K562 (cell line): ENCODE measurements around the gene SORCS2. TPM values are rescaled to one million over a fixed set of nuclear protein-coding genes. Genes with fewer than 3 reads are reported as not detected.

Experiments used
- ATAC-seq: fragments of 200-7000 bp; cut with Tn5 transposase; 3 replicates; pipeline ENCODE4 v1.9.1; 2020; ENCODE audit warnings: moderate library complexity
- BruUV-seq: library from RNA; stranded (reverse); fragments of 400-500 nt; replicated peaks from 2 replicates; lab custom pipeline; 2021; lab: Mats Ljungman, UMichigan
- CTCF ChIA-PET: fragments of 300-600 bp; formaldehyde crosslinking; extraction: SDS; loops from one replicate; lab custom pipeline; 2021; ENCODE audit warnings: low intra/inter-chr PET ratio; lab: Yijun Ruan, JAX
- POLR2A ChIA-PET: fragments of 300-600, 350-650 bp; sonication (Branson Sonifier 250); formaldehyde crosslinking; extraction: SDS; loops from one replicate; lab custom pipeline; 2021; ENCODE audit warnings: antibody characterized with exemption, inconsistent platforms; lab: Yijun Ruan, JAX
- DNase-seq, 4 experiments: peaks; one replicate each; pipeline versions ENCODE4 v3.0.0 to v3.0.0-alpha.2; 2011 to 2018; ENCODE audit warnings: low spot score in 3 of 4, mixed read lengths in 3 of 4; ENCODE audit errors: extremely low read depth in 1 of 4
- FAIRE-seq: peaks from 2 replicates; lab custom pipeline; 2011; peaks lifted over from hg19 to GRCh38; lab: Jason Lieb, UNC
- H2AFZ ChIP-seq: 2 replicates; pipeline ENCODE4 v1.6.0; 2011; ENCODE audit warnings: low read depth, low read length, control low read depth, inconsistent platforms
- H3K27ac ChIP-seq: fragments of 200-600 bp; 3 replicates; pipeline ENCODE4 v1.8.0; 2011; ENCODE audit warnings: low read depth, mild to moderate bottlenecking, control low read depth, inconsistent platforms, low read length, moderate library complexity, mixed read lengths; ENCODE audit errors: extremely low read depth
- H3K27me3 ChIP-seq, 2 experiments: fragments of 300-600 bp in 1 of 2; 2 replicates in 1 of 2; 3 replicates in 1 of 2; pipeline versions ENCODE4 v1.6.0 to v1.8.0; 2011; ENCODE audit warnings: inconsistent platforms in 2 of 2, low read length in 2 of 2, mild to moderate bottlenecking in 1 of 2, mixed read lengths in 1 of 2, moderate library complexity in 1 of 2; ENCODE audit not compliant: control insufficient read depth in 2 of 2, insufficient read depth in 2 of 2
- H3K36me3 ChIP-seq: fragments of 300-600 bp; 3 replicates; pipeline ENCODE4 v1.8.0; 2011; ENCODE audit warnings: mild to moderate bottlenecking, low read length, inconsistent platforms; ENCODE audit not compliant: control insufficient read depth, insufficient read depth
- H3K4me1 ChIP-seq, 2 experiments: fragments of 200-600 bp in 1 of 2; replicated peaks in 1 of 2; 2 replicates in 1 of 2; 3 replicates in 1 of 2; pipeline versions ENCODE4 v1.5.1 to v1.8.0; 2011; ENCODE audit warnings: inconsistent platforms in 2 of 2, low read length in 2 of 2, mild to moderate bottlenecking in 1 of 2, mixed read lengths in 1 of 2, moderate library complexity in 1 of 2; ENCODE audit not compliant: control insufficient read depth in 2 of 2, insufficient read depth in 2 of 2
- H3K4me2 ChIP-seq: 2 replicates; pipeline ENCODE4 v1.6.1; 2011; ENCODE audit warnings: low read length, control low read depth, inconsistent platforms, mixed read lengths; ENCODE audit not compliant: insufficient read depth
- H3K4me3 ChIP-seq: fragments of 200-600 bp; sonication (generic), shearing (Covaris generic); 2 replicates; pipeline ENCODE4 v1.5.1; 2016; ENCODE audit warnings: control low read depth, inconsistent platforms
- H3K79me2 ChIP-seq: fragments of 200-600 bp; 3 replicates; pipeline ENCODE4 v1.8.0; 2011; ENCODE audit warnings: low read length, inconsistent platforms; ENCODE audit not compliant: control insufficient read depth, insufficient read depth
- H3K9ac ChIP-seq, 2 experiments: 2 replicates each; pipeline versions ENCODE4 v1.6.0 to v1.6.1; 2011; ENCODE audit warnings: low read depth in 2 of 2, low read length in 2 of 2, control low read depth in 1 of 2, inconsistent platforms in 1 of 2, mild to moderate bottlenecking in 1 of 2, mixed read lengths in 1 of 2; ENCODE audit not compliant: insufficient read depth in 1 of 2
- H3K9me1 ChIP-seq: one replicate; pipeline ENCODE4 v1.6.0; 2011; ENCODE audit warnings: inconsistent platforms, mild to moderate bottlenecking, low read length, moderate library complexity; ENCODE audit not compliant: control insufficient read depth, insufficient read depth
- H3K9me3 ChIP-seq: replicated peaks from 2 replicates; pipeline ENCODE4 v1.5.1; 2011; ENCODE audit warnings: low read depth, low read length, inconsistent platforms; ENCODE audit not compliant: control insufficient read depth, insufficient read depth
- H4K20me1 ChIP-seq: replicated peaks from 2 replicates; pipeline ENCODE4 v1.6.1; 2011; ENCODE audit warnings: low read length, inconsistent platforms, mixed read lengths; ENCODE audit not compliant: control insufficient read depth, insufficient read depth
- ADNP ChIP-seq: fragments of 200-800 bp; sonication (Bioruptor generic); IDR thresholded peaks from 2 replicates; pipeline ENCODE4 v1.6.1; 2016; ENCODE audit warnings: missing genetic modification characterization, missing compliant biosample characterization
- HMG20A ChIP-seq: fragments of 450-650 bp; formaldehyde crosslinking; conservative IDR thresholded peaks from 2 replicates; pipeline ENCODE4 v1.4.0; 2020; ENCODE audit warnings: mild to moderate bottlenecking, mixed read lengths
- PHB2 ChIP-seq: fragments of 450-650 bp; IDR thresholded peaks from 2 replicates; pipeline ENCODE4 v1.6.1; 2017; ENCODE audit warnings: low read depth
- POLR2A ChIP-seq: fragments of 450-650 bp; conservative IDR thresholded peaks from 2 replicates; pipeline ENCODE4 v1.6.1; 2016
- PREB ChIP-seq: sonication (generic); formaldehyde crosslinking; IDR thresholded peaks from 2 replicates; pipeline ENCODE4 v1.8.1; 2023; ENCODE audit warnings: mild to moderate bottlenecking, missing genetic modification reagents
- TRIM28 ChIP-seq: fragments of 450-650 bp; IDR thresholded peaks from 2 replicates; pipeline ENCODE4 v1.6.1; 2017
- ZNF584 ChIP-seq: fragments of 200-800 bp; sonication (Bioruptor generic); IDR thresholded peaks from 2 replicates; pipeline ENCODE4 v1.6.1; 2016; ENCODE audit warnings: low read depth, mild to moderate bottlenecking, missing genetic modification characterization, missing compliant biosample characterization
- WGBS: fragments of 100-300 bp; shearing (Covaris generic); methylation state at CpG from one replicate; pipeline ENCODE4 v1.1.6; 2016; ENCODE audit warnings: low coverage, mixed read lengths; ENCODE audit not compliant: insufficient coverage; ENCODE audit errors: missing lambda C conversion rate; 5-methylcytosine and 5-hydroxymethylcytosine counted together
- in situ Hi-C: fragments of 300-500 bp; cut with MboI; formaldehyde crosslinking; loops from 4 replicates; pipeline ENCODE4 v1.15.0; 2018; ENCODE audit warnings: inconsistent platforms, mixed read lengths
- intact Hi-C: fragments of 100-400 bp; cut with micrococcal nuclease; formaldehyde crosslinking; loops from 2 replicates; pipeline ENCODE4 v1.14.2; 2022
- polyA plus RNA-seq, 8 experiments: library from polyadenylated mRNA; depleted of rRNA in 4 of 8; stranded (reverse) in 5 of 8; unstranded in 3 of 8; fragments of >200 nt; fragmentation: Nextera tagmentation in 2 of 8; fragmentation: Illumina TruSeq in 1 of 8; extraction: Ambion mirVana in 2 of 8; extraction: Trizol in 1 of 8; gene quantifications; 2 replicates each; pipeline versions ENCODE4 v1.2.1 to v1.2.3, GENCODE V29; 2011 to 2014; ENCODE audit warnings: inconsistent platforms in 1 of 8, missing spikeins in 1 of 8
- total RNA-seq, 7 experiments: library from RNA; depleted of rRNA in 6 of 7; stranded (reverse); fragments of >200 nt in 6 of 7; fragmentation: Illumina TruSeq in 2 of 7; extraction: Trizol in 2 of 7; gene quantifications; 2 replicates each; pipeline versions ENCODE4 v1.2.1 to v1.2.3, GENCODE V29; 2011 to 2021; ENCODE audit warnings: low replicate concordance in 1 of 7

Gene SORCS2
- total and polyA plus RNA-seq, 9 of the 15 experiments (the other 6 are each of a cell fraction or from before 2014, with no cell fraction given): not detected

- CTCF ChIA-PET: no interaction called here
Observed at GRCh38 chr4:7195546-7196287, 3.4 kb downstream of the SORCS2 start.

More at GRCh38 chr4:7195546-7196287, 3.4 kb downstream of the SORCS2 start:
- H3K4me3 ChIP-seq: no peak overlapping the region
- H3K27ac ChIP-seq: no peak overlapping the region
- in situ Hi-C loops: no loop called here
- H4K20me1 ChIP-seq: peaks cover 9% of the 10 kb centered on the region; the same call in 1 of the 2 replicates
- no peak overlapping the region for H2AFZ ChIP-seq
- peaks cover 8 to 49% of the 10 kb centered on the region in 2 experiments; a peak in 3 of 5 replicates for H3K27me3 ChIP-seq
- peaks cover 0 to 10% of the 10 kb centered on the region in 2 experiments; a peak in 2 of 5 replicates for H3K4me1 ChIP-seq
- WGBS: 3% methylated on average over 14 of the region's 14 CpGs
- H3K4me2 ChIP-seq: no peak overlapping the region
- no TSS peak for BruUV-seq
- H3K36me3 ChIP-seq: no peaks in the 10 kb centered on the region
- no peak for ATAC-seq
- intact Hi-C loops: loop anchor here (5.0 to 10.0 kb wide), 3 partner anchors 99 to 609 kb away; no protein-coding TSS in a partner anchor
- no peaks in the 10 kb centered on the region for H3K9me1 ChIP-seq
- no peak for TF ChIP-seq ZNF584 (CRISPR knock-in tag)
- no peak for TF ChIP-seq TRIM28
- no peak for TF ChIP-seq HMG20A (CRISPR knock-in tag)
- TF ChIP-seq POLR2A: no peak
- TF ChIP-seq ADNP: no peak
- TF ChIP-seq PHB2: no peak
- TF ChIP-seq PREB (CRISPR knock-in tag): no peak
- no peak overlapping the region for H3K9ac ChIP-seq
- FAIRE-seq: no peak
- H3K79me2 ChIP-seq: no peaks in the 10 kb centered on the region
- H3K9me3 ChIP-seq: no peaks in the 10 kb centered on the region
- no peak for DNase-seq
- POLR2A ChIA-PET: no interaction called here
